Neural progenitor cell (in vitro differentiated cells): Measurements from ENCODE around the gene PTPRK. TPM values are rescaled to one million over a fixed set of nuclear protein-coding genes. Genes with fewer than 3 reads are reported as not detected.

Experiments
- DNase-seq: peaks from one replicate; pipeline ENCODE4 v3.0.0-alpha.2; 2016; ENCODE audit warnings: low spot score
- H2AFZ ChIP-seq: fragments of 200-600 bp; sonication (generic); replicated peaks from 2 replicates; pipeline ENCODE4 v1.6.1; 2016; ENCODE audit warnings: antibody characterized with exemption
- H3F3A ChIP-seq: fragments of 200-600 bp; sonication (generic); 2 replicates; pipeline ENCODE4 v1.6.1; 2016; ENCODE audit warnings: antibody characterized with exemption, low read depth
- H3K27ac ChIP-seq: fragments of 200-600 bp; sonication (generic); 2 replicates; pipeline ENCODE4 v1.5.1; 2016; ENCODE audit warnings: mild to moderate bottlenecking
- H3K27me3 ChIP-seq: fragments of 200-600 bp; sonication (generic); 2 replicates; pipeline ENCODE4 v1.6.1; 2016; ENCODE audit warnings: mild to moderate bottlenecking, moderate library complexity
- H3K36me3 ChIP-seq: fragments of 200-600 bp; sonication (generic); 2 replicates; pipeline ENCODE4 v1.5.1; 2016
- H3K4me1 ChIP-seq: fragments of 200-600 bp; sonication (generic); 2 replicates; pipeline ENCODE4 v1.6.1; 2016; ENCODE audit warnings: mixed run types
- H3K4me2 ChIP-seq: fragments of 200-600 bp; sonication (generic); 2 replicates; pipeline ENCODE4 v1.6.1; 2016
- H3K4me3 ChIP-seq: fragments of 200-600 bp; sonication (generic); 2 replicates; pipeline ENCODE4 v1.5.1; 2016
- H3K79me2 ChIP-seq: fragments of 200-600 bp; sonication (generic); 2 replicates; pipeline ENCODE4 v1.6.1; 2016; ENCODE audit warnings: low read depth
- H3K9ac ChIP-seq: fragments of 200-600 bp; sonication (generic); 2 replicates; pipeline ENCODE4 v1.6.1; 2016
- H3K9me3 ChIP-seq: fragments of 200-600 bp; sonication (generic); 2 replicates; pipeline ENCODE4 v1.5.1; 2016; ENCODE audit warnings: low read depth
- H4K20me1 ChIP-seq: fragments of 200-600 bp; sonication (generic); 2 replicates; pipeline ENCODE4 v1.6.1; 2016; ENCODE audit warnings: low read depth
- H3K27ac Mint-ChIP-seq: 3 replicates; pipeline ENCODE4 v1.8.0; 2021; ENCODE audit warnings: mixed read lengths
- H3K27me3 Mint-ChIP-seq: 2 replicates; pipeline ENCODE4 v1.8.0; 2022; ENCODE audit warnings: low read depth, mild to moderate bottlenecking, inconsistent platforms, moderate library complexity, mixed read lengths; ENCODE audit not compliant: insufficient read depth
- H3K36me3 Mint-ChIP-seq: 3 replicates; pipeline ENCODE4 v1.8.0; 2021; ENCODE audit warnings: mixed read lengths
- H3K4me1 Mint-ChIP-seq: 3 replicates; pipeline ENCODE4 v1.8.0; 2021; ENCODE audit warnings: mixed read lengths
- H3K4me3 Mint-ChIP-seq: 3 replicates; pipeline ENCODE4 v1.8.0; 2021; ENCODE audit warnings: mild to moderate bottlenecking, moderate library complexity, mixed read lengths
- H3K9me3 Mint-ChIP-seq: 3 replicates; pipeline ENCODE4 v1.8.0; 2020; ENCODE audit warnings: mixed read lengths
- CTCF ChIP-seq: fragments of 200-600 bp; sonication (generic); IDR thresholded peaks from 2 replicates; pipeline ENCODE4 v1.5.1; 2017; ENCODE audit warnings: antibody characterized with exemption, mild to moderate bottlenecking
- EZH2 ChIP-seq: fragments of 200-600 bp; sonication (generic); IDR thresholded peaks from 2 replicates; pipeline ENCODE4 v1.6.1; 2017; ENCODE audit warnings: antibody characterized with exemption, mild to moderate bottlenecking, moderate library complexity
- EZH2phosphoT487 ChIP-seq: fragments of 200-600 bp; sonication (generic); IDR thresholded peaks from 2 replicates; pipeline ENCODE4 v1.6.1; 2017; ENCODE audit warnings: antibody characterized with exemption
- total RNA-seq: library from RNA; depleted of rRNA; stranded (reverse); fragments of >200 nt; gene quantifications from 2 replicates; pipeline ENCODE4 v1.2.3, GENCODE V29; 2015; ENCODE audit warnings: low replicate concordance

PTPRK gene
- total RNA-seq, 1 donor from 2014 or later = 35.0 TPM

DNA sequence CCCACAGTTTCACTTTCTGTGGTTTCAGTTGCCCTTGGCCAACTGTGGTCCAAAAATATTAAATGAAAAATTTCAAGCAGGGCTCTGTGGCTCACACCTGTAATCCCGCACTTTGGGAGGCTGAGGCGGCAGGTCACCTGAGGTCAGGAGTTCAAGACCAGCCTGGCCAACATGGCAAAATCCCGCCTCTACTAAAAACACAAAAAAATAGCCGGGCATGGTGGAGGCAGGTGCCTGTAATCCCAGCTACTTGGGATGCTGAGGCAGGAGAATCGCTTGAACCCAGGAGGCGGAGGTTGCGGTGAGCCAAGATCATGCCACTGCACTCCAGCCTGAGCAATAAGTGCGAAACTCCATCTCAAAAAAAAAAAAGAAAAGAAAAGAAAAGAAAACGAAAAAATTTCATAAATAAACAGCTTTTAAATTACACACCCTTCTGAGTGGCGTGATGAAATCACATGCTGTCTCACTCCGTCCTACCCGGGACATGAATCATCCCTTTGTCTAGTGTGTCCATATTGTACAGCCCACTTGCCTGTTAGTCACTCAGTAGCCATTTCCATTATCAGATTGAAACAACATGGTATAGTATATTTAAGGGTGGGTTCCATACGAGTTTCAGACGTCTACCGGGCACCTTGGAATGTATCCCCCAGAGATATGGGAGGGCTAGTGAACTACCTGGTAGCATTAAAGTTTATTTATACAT is 11.7 kb downstream of the PTPRK start:
- no peaks in the 10 kb centered on the region for H3K27me3 Mint-ChIP-seq

DNA sequence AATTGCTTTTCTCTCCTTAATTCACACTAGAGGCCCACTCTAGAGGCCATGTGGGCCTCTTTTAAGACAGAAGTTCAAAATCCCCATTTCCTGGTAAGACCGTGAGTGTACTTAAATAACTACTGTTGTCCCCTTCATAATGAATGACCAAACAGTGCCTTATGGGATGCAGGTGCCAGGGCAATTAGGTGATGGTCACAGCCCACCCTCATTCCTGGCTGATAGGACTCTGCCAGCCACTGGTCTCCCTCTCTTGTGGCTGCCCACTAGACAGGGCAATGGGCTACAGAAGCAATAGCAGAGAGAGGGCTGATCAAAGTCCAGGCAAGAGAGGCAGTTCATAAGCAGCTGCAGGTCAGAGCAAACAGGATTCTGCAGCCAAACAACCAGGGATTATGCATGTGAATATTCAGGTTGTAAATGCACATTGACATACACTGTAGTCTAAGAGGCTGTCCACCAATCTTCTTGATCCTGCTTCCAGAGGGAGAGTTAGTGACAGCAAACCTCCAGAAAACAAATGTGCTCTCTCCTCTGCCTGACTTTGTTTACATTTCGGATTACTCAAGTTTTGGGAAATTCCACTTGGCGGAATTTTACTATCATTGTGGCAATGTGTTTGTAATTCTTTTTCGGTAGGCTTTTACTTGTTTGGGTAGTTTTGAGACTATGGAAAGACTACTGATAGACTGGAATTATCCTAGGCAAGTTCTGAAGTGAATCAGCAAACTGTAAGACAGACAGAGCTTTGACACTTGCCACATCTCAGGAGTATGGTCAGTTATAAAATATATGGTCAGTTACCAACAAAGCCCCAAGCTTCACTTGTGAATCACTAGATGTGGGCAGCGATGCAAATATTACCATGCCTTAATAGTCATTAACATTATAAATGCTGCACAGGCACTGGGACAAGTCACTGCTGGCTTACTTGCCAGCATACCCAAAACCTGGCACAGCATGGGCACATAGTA is 12.8 kb downstream of the PTPRK start:
- Mint-ChIP-seq H3K9me3 (no peaks in the 10 kb centered on the region), H3K4me3 (no peak overlapping the region), H3K27ac (no peak overlapping the region), H3K36me3 (no peaks in the 10 kb centered on the region), H3K4me1 (peaks cover 11% of the 10 kb centered on the region), H3K27me3 (no peaks in the 10 kb centered on the region)
- no peaks in the 10 kb centered on the region for H3K27me3 ChIP-seq
- H2AFZ ChIP-seq = no peak overlapping the region
- no peak overlapping the region for H3K9ac ChIP-seq
- H3K4me1 ChIP-seq = peaks cover 10% of the 10 kb centered on the region
- no peaks in the 10 kb centered on the region for H3K9me3 ChIP-seq
- no peaks in the 10 kb centered on the region for H3F3A ChIP-seq
- H4K20me1 ChIP-seq = peaks cover 28% of the 10 kb centered on the region
- peaks cover 96% of the 10 kb centered on the region for H3K79me2 ChIP-seq
- DNase-seq = no peak
- H3K36me3 ChIP-seq = no peaks in the 10 kb centered on the region
- no peak overlapping the region for H3K27ac ChIP-seq
- H3K4me3 ChIP-seq = no peak overlapping the region
- H3K4me2 ChIP-seq = no peak overlapping the region
- TF ChIP-seq CTCF = no peak
- no peak for TF ChIP-seq EZH2
- TF ChIP-seq EZH2phosphoT487 = no peak

More for the DNA sequence above, 11.7 kb downstream of the PTPRK start:
- Histone ChIP-seq H3K79me2 (peaks cover 98% of the 10 kb centered on the region), H3K4me1 (peaks cover 10% of the 10 kb centered on the region), H3K4me2 (no peak overlapping the region), H3F3A (no peaks in the 10 kb centered on the region), H4K20me1 (peaks cover 32% of the 10 kb centered on the region), H3K9ac (no peak overlapping the region), H3K27ac (no peak overlapping the region), H3K4me3 (no peak overlapping the region), H3K9me3 (no peaks in the 10 kb centered on the region), H3K27me3 (no peaks in the 10 kb centered on the region), H2AFZ (no peak overlapping the region), H3K36me3 (no peaks in the 10 kb centered on the region)
- H3K36me3 Mint-ChIP-seq = no peaks in the 10 kb centered on the region
- H3K27ac Mint-ChIP-seq = no peak overlapping the region
- DNase-seq = no peak
- TF ChIP-seq EZH2 = no peak
- no peak for TF ChIP-seq EZH2phosphoT487
- H3K4me1 Mint-ChIP-seq = peaks cover 11% of the 10 kb centered on the region
- no peak overlapping the region for H3K4me3 Mint-ChIP-seq
- H3K9me3 Mint-ChIP-seq = no peaks in the 10 kb centered on the region

DNA sequence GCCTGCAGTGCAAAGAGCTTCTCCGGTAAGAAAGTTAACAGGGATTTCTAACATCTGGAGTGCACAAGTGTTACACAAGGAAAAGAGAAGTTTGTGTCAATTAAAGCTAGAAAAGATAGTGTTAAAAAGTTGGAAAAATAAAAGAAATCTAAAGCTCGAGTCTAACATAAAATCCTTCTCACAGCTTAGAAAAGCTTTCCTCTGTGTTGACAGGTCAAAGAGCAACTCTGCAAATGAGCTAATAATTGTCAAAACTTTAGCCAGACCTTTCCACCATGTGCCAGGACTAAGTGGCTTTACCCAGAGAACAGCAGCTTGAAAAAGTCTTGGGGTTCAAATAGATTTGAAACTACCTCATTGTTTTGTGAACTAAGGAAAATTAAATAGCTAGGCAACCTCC is 14.8 kb downstream of the PTPRK start:
- no peaks in the 10 kb centered on the region for H3K9me3 Mint-ChIP-seq
- no peak overlapping the region for H3K4me2 ChIP-seq
- no peaks in the 10 kb centered on the region for H3K9me3 ChIP-seq
- no peak overlapping the region for H3K27ac Mint-ChIP-seq
- H3F3A ChIP-seq = no peaks in the 10 kb centered on the region
- no peaks in the 10 kb centered on the region for H3K27me3 ChIP-seq
- H3K4me3 ChIP-seq = no peak overlapping the region
- DNase-seq = no peak
- H3K79me2 ChIP-seq = peaks cover 96% of the 10 kb centered on the region
- no peaks in the 10 kb centered on the region for H3K27me3 Mint-ChIP-seq
- no peak overlapping the region for H3K4me3 Mint-ChIP-seq
- H3K27ac ChIP-seq = no peak overlapping the region
- no peak overlapping the region for H2AFZ ChIP-seq
- peaks cover 10% of the 10 kb centered on the region for H3K4me1 ChIP-seq
- H3K36me3 Mint-ChIP-seq = no peaks in the 10 kb centered on the region
- H3K4me1 Mint-ChIP-seq = peaks cover 11% of the 10 kb centered on the region
- no peaks in the 10 kb centered on the region for H3K36me3 ChIP-seq
- TF ChIP-seq EZH2 = no peak
- no peak for TF ChIP-seq EZH2phosphoT487
- TF ChIP-seq CTCF = no peak
- H3K9ac ChIP-seq = no peak overlapping the region
- H4K20me1 ChIP-seq = peaks cover 31% of the 10 kb centered on the region
